Measurements from ENCODE around the gene SORCS3.

SORCS3 gene

DNA sequence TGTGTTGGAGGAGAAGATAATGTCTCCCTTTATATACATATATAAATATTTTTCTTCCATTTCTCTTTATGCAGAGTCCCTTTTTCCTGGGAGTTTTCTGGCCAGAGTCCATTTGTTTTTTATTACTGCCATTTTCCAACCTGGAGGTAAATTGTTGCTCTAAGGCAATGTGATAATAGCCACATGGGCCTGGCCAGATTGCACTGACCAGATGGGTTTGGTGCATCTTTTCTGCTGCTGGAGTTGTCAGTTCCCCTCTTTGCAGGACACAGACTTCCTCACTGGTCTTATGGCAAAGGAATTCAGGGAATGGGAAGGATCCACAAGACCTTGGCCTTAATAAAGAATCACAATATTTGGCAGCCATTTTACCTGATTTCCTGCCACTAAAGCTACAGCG lies 254.9 kb downstream of the SORCS3 start:
- no peak overlapping the region for H3K4me3 ChIP-seq (ENCODE audit: low read depth, low read length)
- TF ChIP-seq, protein P1, sequence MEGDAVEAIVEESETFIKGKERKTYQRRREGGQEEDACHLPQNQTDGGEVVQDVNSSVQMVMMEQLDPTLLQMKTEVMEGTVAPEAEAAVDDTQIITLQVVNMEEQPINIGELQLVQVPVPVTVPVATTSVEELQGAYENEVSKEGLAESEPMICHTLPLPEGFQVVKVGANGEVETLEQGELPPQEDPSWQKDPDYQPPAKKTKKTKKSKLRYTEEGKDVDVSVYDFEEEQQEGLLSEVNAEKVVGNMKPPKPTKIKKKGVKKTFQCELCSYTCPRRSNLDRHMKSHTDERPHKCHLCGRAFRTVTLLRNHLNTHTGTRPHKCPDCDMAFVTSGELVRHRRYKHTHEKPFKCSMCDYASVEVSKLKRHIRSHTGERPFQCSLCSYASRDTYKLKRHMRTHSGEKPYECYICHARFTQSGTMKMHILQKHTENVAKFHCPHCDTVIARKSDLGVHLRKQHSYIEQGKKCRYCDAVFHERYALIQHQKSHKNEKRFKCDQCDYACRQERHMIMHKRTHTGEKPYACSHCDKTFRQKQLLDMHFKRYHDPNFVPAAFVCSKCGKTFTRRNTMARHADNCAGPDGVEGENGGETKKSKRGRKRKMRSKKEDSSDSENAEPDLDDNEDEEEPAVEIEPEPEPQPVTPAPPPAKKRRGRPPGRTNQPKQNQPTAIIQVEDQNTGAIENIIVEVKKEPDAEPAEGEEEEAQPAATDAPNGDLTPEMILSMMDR (IDR thresholded peaks at IDR 0.05; ENCODE audit: low read depth, low read length): no peak

DNA sequence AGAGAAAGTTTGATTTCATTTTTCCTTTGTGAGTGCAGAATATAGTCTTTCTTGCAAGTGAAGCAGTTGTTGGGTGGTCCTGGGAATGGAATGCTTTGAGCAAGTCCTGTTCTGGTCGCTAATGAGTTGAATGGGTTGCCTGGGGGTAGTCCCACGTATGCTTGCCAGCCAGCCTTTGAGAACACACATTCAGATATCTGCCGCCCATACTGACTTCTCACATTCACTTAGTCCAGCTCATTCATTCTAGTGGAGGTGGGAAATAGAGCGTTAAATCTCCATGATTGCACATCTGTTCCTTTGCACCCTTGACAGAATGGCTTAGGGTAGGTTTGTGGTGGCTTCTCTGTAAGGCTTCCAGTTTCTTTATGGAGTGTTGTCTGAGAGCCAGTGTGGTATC lies 256.6 kb downstream of the SORCS3 start:
- TF ChIP-seq, protein P1 (IDR thresholded peaks at IDR 0.05; ENCODE audit: low read depth, low read length): no peak

DNA sequence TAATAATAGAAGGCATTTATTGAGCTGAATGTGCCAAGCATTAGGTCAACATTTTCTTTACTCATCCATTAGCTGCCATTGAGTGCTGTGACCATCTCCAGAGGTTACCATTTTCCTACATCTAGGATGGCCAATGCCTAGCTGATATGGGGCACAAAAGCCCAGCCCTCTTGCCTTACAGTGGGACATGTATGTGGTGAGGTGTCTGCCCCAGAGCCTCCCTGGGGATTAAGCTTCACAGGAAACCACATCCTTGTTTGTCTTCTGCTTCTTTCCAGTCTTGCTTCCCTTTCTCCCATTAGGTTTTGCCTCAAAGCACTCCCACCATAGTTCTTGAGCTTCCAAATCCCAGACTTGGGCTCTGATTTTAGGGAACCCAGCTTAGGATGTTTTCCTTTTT lies 258.7 kb downstream of the SORCS3 start:
- no peak overlapping the region for H3K4me3 ChIP-seq (ENCODE audit: low read depth, low read length)
- TF ChIP-seq, protein P1 (IDR thresholded peaks at IDR 0.05; ENCODE audit: low read depth, low read length): no peak

More for the DNA sequence above, 256.6 kb downstream of the SORCS3 start:
- H3K4me3 ChIP-seq (ENCODE audit: low read depth, low read length): no peak overlapping the region

DNA sequence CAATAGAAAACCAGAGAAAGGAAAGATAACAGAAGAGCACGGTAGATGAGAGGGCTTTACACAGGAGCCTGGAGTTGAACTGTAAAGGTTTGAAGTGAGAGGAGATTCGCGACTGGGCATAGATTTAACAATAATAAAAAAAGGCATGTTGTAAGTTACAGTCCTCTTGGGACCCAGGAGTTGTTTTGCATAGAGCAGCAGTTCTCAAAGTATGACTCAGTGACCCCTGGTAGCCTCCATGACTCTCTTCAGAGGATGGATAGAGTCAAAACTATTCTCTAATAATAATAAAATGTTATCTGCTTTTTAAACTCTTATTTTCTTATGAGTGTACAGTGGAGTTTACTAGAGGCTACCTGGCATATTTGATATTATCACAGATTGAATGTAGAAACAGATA lies 262.3 kb downstream of the SORCS3 start:
- TF ChIP-seq, protein P1 (IDR thresholded peaks at IDR 0.05; ENCODE audit: low read depth, low read length): no peak
- H3K4me3 ChIP-seq (ENCODE audit: low read depth, low read length): no peak overlapping the region

DNA sequence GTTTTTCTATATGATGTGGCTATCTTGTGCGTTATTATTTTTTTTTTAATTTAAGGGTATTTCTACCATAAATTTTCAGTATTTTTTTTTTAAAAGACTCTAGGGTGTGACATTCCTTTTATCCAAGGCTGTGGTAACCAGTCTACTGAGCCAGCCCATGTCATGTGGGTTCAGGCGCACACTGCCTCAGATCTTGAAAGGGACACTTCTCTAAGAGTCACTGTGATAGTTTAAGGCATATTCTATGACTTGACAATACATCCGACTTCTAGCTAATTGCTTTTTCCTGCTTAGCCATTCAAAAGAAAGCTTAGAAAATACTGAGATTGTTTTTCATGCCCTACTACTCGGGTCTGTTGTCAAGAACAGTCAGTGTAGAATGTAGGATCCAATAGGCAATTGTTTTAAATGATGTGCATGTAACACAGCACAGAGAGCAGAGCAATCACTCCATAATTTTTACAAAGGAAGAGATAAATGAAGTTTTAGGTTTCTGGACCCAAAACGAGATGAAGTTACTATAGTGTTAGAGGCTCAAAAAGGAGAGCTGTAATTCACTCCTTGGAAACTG lies 263.7 kb downstream of the SORCS3 start:
- H3K4me3 ChIP-seq (ENCODE audit: low read depth, low read length): no peak overlapping the region
- TF ChIP-seq, protein P1 (IDR thresholded peaks at IDR 0.05; ENCODE audit: low read depth, low read length): no peak

DNA sequence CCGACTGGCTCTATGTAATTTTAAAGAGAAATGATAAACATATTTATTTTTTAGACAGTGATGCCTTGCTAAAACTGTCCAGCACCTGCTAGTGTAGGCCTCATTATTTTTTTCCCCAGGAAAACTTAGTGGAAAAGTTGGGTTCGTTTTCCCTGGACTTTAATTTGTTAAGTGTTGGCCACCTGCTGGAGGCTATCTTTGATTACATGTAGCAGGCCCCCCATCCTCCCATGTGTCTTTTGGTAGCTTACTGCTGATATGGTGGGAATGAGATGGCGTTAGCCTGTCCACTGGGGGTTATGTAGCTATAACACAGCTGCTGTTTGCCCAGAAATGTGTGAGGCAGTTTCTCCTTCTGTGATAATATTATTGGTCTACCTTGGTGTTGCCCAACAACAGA lies 265.0 kb downstream of the SORCS3 start:
- TF ChIP-seq, protein P1 (IDR thresholded peaks at IDR 0.05; ENCODE audit: low read depth, low read length): no peak
- H3K4me3 ChIP-seq (ENCODE audit: low read depth, low read length): no peak overlapping the region

DNA sequence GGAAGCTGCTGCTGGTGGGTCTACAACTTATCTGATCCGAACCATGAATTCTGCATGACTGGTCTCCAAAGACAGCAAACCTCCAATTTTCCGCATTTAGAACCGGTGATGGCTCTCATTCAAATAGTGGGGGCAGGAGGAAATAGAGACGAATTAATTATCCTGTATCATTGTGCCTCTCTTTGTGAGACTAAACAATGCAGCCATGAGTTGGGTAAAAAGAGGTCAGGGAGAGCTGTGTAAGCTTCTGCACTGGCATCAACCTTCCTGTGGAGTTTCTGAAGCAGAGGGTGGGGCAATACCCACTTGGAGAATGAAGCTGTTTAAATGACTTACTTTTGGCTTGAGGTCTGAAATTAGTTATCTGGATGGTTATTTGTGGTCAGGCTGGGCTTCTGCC lies 266.4 kb downstream of the SORCS3 start:
- TF ChIP-seq, protein P1 (IDR thresholded peaks at IDR 0.05; ENCODE audit: low read depth, low read length): no peak
- no peak overlapping the region for H3K4me3 ChIP-seq (ENCODE audit: low read depth, low read length)

All from WI38 (cell line).